Cardiac muscle cell (in vitro differentiated cells and primary cell): ENCODE measurements around the gene BBIP1. TPM values are rescaled to one million over a fixed set of nuclear protein-coding genes. Genes with fewer than 3 reads are reported as not detected.

Experiments
- DNase-seq, 2 donors: peaks; one replicate each; pipeline versions ENCODE4 v3.0.0 to v3.0.0-alpha.2; 2010 to 2017; ENCODE audit warnings: low read depth in 1 of 2, low spot score in 1 of 2
- H3K27ac ChIP-seq: fragments of 200-600 bp; sonication (generic); 2 replicates; pipeline ENCODE4 v1.5.1; 2016
- H3K27me3 ChIP-seq: fragments of 200-600 bp; sonication (generic); 2 replicates; pipeline ENCODE4 v1.6.0; 2016; ENCODE audit warnings: control low read depth
- H3K36me3 ChIP-seq: fragments of 200-600 bp; sonication (generic); 2 replicates; pipeline ENCODE4 v1.5.1; 2016; ENCODE audit warnings: control low read depth
- H3K4me1 ChIP-seq: fragments of 200-600 bp; sonication (generic); 2 replicates; pipeline ENCODE4 v1.8.1; 2017; ENCODE audit warnings: low read depth, mild to moderate bottlenecking, mixed run types
- H3K4me3 ChIP-seq: fragments of 200-600 bp; sonication (generic); 2 replicates; pipeline ENCODE4 v1.5.1; 2016; ENCODE audit warnings: mild to moderate bottlenecking
- H3K9me3 ChIP-seq: fragments of 200-600 bp; sonication (generic); 2 replicates; pipeline ENCODE4 v1.5.1; 2017; ENCODE audit warnings: low read depth, mild to moderate bottlenecking, control low read depth
- CTCF ChIP-seq: IDR thresholded peaks from 2 replicates; pipeline ENCODE4 v1.5.1; 2012; ENCODE audit warnings: low read depth, mild to moderate bottlenecking, low read length
- polyA plus RNA-seq: library from polyadenylated mRNA; unstranded; fragments of >200 nt; fragmentation: Nextera tagmentation; extraction: Ambion mirVana; gene quantifications from 2 replicates; pipeline ENCODE4 v1.2.1, GENCODE V29; 2016
- total RNA-seq: library from RNA; depleted of rRNA; stranded (reverse); fragments of >200 nt; gene quantifications from 2 replicates; pipeline ENCODE4 v1.2.3, GENCODE V29; 2016

Gene BBIP1
- total and polyA plus RNA-seq, 2 experiments from 2014 or later: 10.9 to 28.3 TPM

- no peak overlapping the region for H3K4me3 ChIP-seq
- no peak overlapping the region for H3K27ac ChIP-seq
- TF ChIP-seq CTCF: no peak
- no peaks in the 10 kb centered on the region for H3K9me3 ChIP-seq
- DNase-seq: no peak
- no peaks in the 10 kb centered on the region for H3K36me3 ChIP-seq
- no peaks in the 10 kb centered on the region for H3K27me3 ChIP-seq
- peaks cover 16% of the 10 kb centered on the region for H3K4me1 ChIP-seq
Observed at GRCh38 chr10:110964681-110965080, 45.7 kb upstream of the BBIP1 start.

- DNase-seq: no peak
- TF ChIP-seq CTCF: no peak
- no peaks in the 10 kb centered on the region for H3K9me3 ChIP-seq
- peaks cover 26% of the 10 kb centered on the region for H3K4me1 ChIP-seq
- no peak overlapping the region for H3K4me3 ChIP-seq
- no peaks in the 10 kb centered on the region for H3K27me3 ChIP-seq
- no peaks in the 10 kb centered on the region for H3K36me3 ChIP-seq
- H3K27ac ChIP-seq: no peak overlapping the region
Observed at GRCh38 chr10:110963162-110963561, 44.2 kb upstream of the BBIP1 start.

- Histone ChIP-seq H3K4me3 (no peak overlapping the region), H3K4me1 (peaks cover 26% of the 10 kb centered on the region), H3K36me3 (no peaks in the 10 kb centered on the region), H3K27me3 (no peaks in the 10 kb centered on the region), H3K9me3 (no peaks in the 10 kb centered on the region), H3K27ac (no peak overlapping the region)
- DNase-seq: no peak
- no peak for TF ChIP-seq CTCF
Observed at GRCh38 chr10:110962443-110962842, 43.5 kb upstream of the BBIP1 start.

GRCh38 chr10:110960333-110960712, 41.3 kb upstream of the BBIP1 start:
- Histone ChIP-seq H3K4me3 (no peak overlapping the region), H3K27ac (no peak overlapping the region), H3K4me1 (peaks cover 26% of the 10 kb centered on the region), H3K9me3 (no peaks in the 10 kb centered on the region), H3K27me3 (no peaks in the 10 kb centered on the region), H3K36me3 (no peaks in the 10 kb centered on the region)
- TF ChIP-seq CTCF: no peak
- no peak for DNase-seq

GRCh38 chr10:110959379-110960332, 40.7 kb upstream of the BBIP1 start:
- TF ChIP-seq CTCF: no peak
- Histone ChIP-seq H3K27me3 (no peaks in the 10 kb centered on the region), H3K36me3 (no peaks in the 10 kb centered on the region), H3K9me3 (no peaks in the 10 kb centered on the region), H3K4me3 (no peak overlapping the region), H3K4me1 (peaks cover 26% of the 10 kb centered on the region), H3K27ac (peak overlapping the region; percentile 38)
- no peak for DNase-seq
